ENCODE measurements around the gene ZNF581. TPM values are rescaled to one million over a fixed set of nuclear protein-coding genes. Genes with fewer than 3 reads are reported as not detected.

Gene ZNF581
- total RNA-seq, 1 experiment from 2014 or later = 65.1 TPM

DNA sequence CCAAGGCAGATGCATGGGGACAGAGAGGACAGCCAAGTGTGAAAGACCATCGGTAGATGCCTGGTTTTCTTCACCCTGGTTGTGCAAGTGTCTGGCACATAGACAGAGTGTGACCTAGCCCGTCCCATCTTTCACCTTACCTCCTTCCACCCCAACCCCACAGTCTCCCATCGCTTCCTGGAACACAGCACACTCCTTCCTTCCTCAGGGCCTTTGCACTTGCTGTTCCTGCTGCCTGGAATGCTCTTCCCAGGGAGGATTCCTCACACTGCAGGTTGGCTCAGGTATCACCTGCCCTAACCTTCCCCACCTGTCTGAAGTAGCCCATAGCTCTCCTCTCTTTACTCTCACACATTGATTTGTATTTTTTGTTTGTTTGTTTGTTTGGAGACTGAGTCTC is 47.1 kb upstream of the ZNF581 start:
- H3K27ac Mint-ChIP-seq = no peak overlapping the region; a peak in 1 of 7 replicates
- H3K4me1 ChIP-seq (ENCODE audit: insufficient read depth, low read length) = peaks cover 2% of the 10 kb centered on the region

More for the DNA sequence above, 47.1 kb upstream of the ZNF581 start:
- H3K9ac ChIP-seq (ENCODE audit: extremely low read depth, insufficient read length, low read length) = no peak overlapping the region
- no peak overlapping the region for H2BK5ac ChIP-seq (ENCODE audit: insufficient read length, low read length)
- H3K4me1 Mint-ChIP-seq = peaks cover 20 to 31% of the 10 kb centered on the region in 2 experiments
- no peaks in the 10 kb centered on the region for H3K23me2 ChIP-seq (ENCODE audit: insufficient read length, low read depth, low read length, poor library complexity, severe bottlenecking)
- no peak overlapping the region for H2BK20ac ChIP-seq (ENCODE audit: low read depth, low read length, poor library complexity, severe bottlenecking)
- no peak overlapping the region; a peak in 1 of 5 replicates for H3K4me3 Mint-ChIP-seq
- no peaks in the 10 kb centered on the region for H3K79me1 ChIP-seq (ENCODE audit: insufficient read depth, low read depth, low read length, poor library complexity, severe bottlenecking)
- H3K36me3 Mint-ChIP-seq (ENCODE audit: insufficient read depth in 1 of 3, low read depth in 3 of 3) = peaks cover 28 to 36% (median 32%) of the 10 kb centered on the region in 3 experiments; a peak in 6 of 7 replicates
- H4K91ac ChIP-seq (ENCODE audit: insufficient read length, low read depth, low read length) = no peak overlapping the region
- H2AK5ac ChIP-seq (ENCODE audit: insufficient read length, low read length) = no peak overlapping the region
- H2BK120ac ChIP-seq (ENCODE audit: low read depth, low read length, poor library complexity, severe bottlenecking) = no peak overlapping the region
- TF ChIP-seq CTCF (conservative IDR thresholded peaks at IDR 0.05) = no peak
- no peak overlapping the region for H3K18ac ChIP-seq (ENCODE audit: insufficient read length, low read depth, low read length)
- no peak for DNase-seq
- H3K23ac ChIP-seq (ENCODE audit: insufficient read length, low read depth, low read length) = no peak overlapping the region
- no peak overlapping the region for H2AFZ ChIP-seq (ENCODE audit: low read length)
- no peaks in the 10 kb centered on the region for H3K9me3 ChIP-seq (ENCODE audit: control insufficient read depth, low read depth, low read length)
- H3K79me2 ChIP-seq (ENCODE audit: insufficient read depth, low read length) = no peaks in the 10 kb centered on the region
- H4K20me1 ChIP-seq (ENCODE audit: control insufficient read depth, insufficient read depth, insufficient read length) = peaks cover 2% of the 10 kb centered on the region
- no peaks in the 10 kb centered on the region for H3K27me3 ChIP-seq (ENCODE audit: insufficient read depth, low read length)
- no peak overlapping the region for H3K4ac ChIP-seq (ENCODE audit: low read depth, low read length)
- no peak overlapping the region for H3K14ac ChIP-seq (ENCODE audit: insufficient read depth, low read length)
- WGBS (ENCODE audit: extremely low coverage, insufficient read length, low lambda C conversion rate) = no CpG with 5 or more reads among the region's 3 CpGs
- no peak overlapping the region for H2BK12ac ChIP-seq (ENCODE audit: insufficient read length, low read depth, low read length)
- H3K27ac ChIP-seq (ENCODE audit: insufficient read length, low read depth, low read length) = no peak overlapping the region
- no peak overlapping the region for H3K4me2 ChIP-seq (ENCODE audit: insufficient read depth, insufficient read length, low read length)
- H3K56ac ChIP-seq (ENCODE audit: insufficient read length, low read depth, low read length) = no peak overlapping the region
- no peaks in the 10 kb centered on the region for H3K27me3 Mint-ChIP-seq (ENCODE audit: low read depth)
- no peak overlapping the region for H3T11ph ChIP-seq (ENCODE audit: low read length)
- H2BK15ac ChIP-seq (ENCODE audit: low read depth, low read length) = no peak overlapping the region
- H4K8ac ChIP-seq (replicated peaks; ENCODE audit: insufficient read length, low read depth, low read length) = no peak overlapping the region
- H3K9me3 Mint-ChIP-seq = peaks cover 0 to 2% of the 10 kb centered on the region in 2 experiments; a peak in 1 of 5 replicates
- H4K5ac ChIP-seq (ENCODE audit: insufficient read length, low read depth, low read length) = no peak overlapping the region

All from H9 (cell line).